IPS-18c (cell line): Measurements from ENCODE around the gene FBXL15.
A peak's percentile ranks its signal among the peaks of the same experiment; 100 is the strongest.

Source experiments
- H3K4me3 ChIP-seq: 2 replicates; pipeline ENCODE4 v1.7.0; 2013; ENCODE audit warnings: low read depth, mild to moderate bottlenecking, low read length, moderate library complexity; ENCODE audit not compliant: insufficient read depth
- H3K9me3 ChIP-seq: one replicate; pipeline ENCODE4 v1.6.1; 2013; ENCODE audit warnings: mild to moderate bottlenecking, low read length, moderate library complexity; ENCODE audit not compliant: control insufficient read depth, insufficient read depth

Gene FBXL15

GRCh38 chr10:102420714-102421506 lies at the start of gene FBXL15:
Gene FBXL15, plus strand, starts transcription at chr10:102420836. Its CDS starts 294 bp downstream, at chr10:102421130.
- Histone ChIP-seq H3K4me3 (peak within 1 kb of the TSS; percentile 64), H3K9me3 (no peaks in the 10 kb centered on the region)

- Histone ChIP-seq H3K9me3 (peaks cover 3% of the 10 kb centered on the region), H3K4me3 (no peak overlapping the region)
Observed at GRCh38 chr10:102371295-102371694, 49.3 kb upstream of the FBXL15 start.

DNA sequence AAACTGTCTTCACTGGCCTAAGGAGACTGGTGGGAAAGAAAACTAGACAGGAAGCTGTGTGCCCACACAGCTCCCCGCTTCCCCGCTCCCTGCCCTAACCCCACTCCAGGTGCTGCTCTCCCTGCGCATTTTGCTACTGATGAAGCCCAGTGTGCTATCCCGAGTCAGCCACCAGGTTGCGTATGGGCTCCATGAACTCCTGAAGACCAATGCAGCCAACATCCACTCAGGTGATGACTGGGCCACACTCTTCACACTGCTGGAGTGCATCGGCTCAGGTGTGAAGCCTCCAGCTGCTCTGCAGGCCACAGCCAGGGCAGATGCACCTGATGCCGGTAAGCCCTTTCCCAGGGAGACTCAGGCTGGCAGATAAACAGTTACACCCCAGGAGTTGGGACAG lies 45.4 kb upstream of the FBXL15 start:
- Histone ChIP-seq H3K9me3 (peaks cover under 1% of the 10 kb centered on the region), H3K4me3 (no peak overlapping the region)

DNA sequence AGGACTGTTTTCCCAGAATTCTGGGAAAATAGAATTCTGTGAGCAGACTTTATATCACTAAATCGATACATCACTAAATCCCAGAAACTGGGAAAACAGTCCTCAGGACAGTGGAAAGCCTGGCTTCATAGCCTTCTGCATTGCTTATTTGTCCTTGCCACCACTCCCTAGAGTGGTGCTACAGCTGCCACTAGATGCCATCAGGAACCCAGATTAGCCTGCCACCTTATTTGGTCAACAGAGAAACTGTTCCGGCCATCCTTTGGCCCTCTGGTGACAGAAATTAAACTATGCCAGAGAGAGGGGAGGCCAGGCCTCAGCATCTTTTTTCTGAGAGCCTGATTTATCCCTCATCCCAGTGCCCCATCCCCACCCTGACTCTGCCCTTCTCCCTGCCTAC lies 44.8 kb upstream of the FBXL15 start:
- no peaks in the 10 kb centered on the region for H3K9me3 ChIP-seq
- H3K4me3 ChIP-seq: no peak overlapping the region

GRCh38 chr10:102376901-102377300 lies 43.7 kb upstream of the FBXL15 start:
- no peak overlapping the region for H3K4me3 ChIP-seq
- no peaks in the 10 kb centered on the region for H3K9me3 ChIP-seq

- Histone ChIP-seq H3K9me3 (no peaks in the 10 kb centered on the region), H3K4me3 (no peak overlapping the region)
Observed at GRCh38 chr10:102379383-102379782, 41.3 kb upstream of the FBXL15 start.

GRCh38 chr10:102381983-102382382 lies 38.7 kb upstream of the FBXL15 start:
- Histone ChIP-seq H3K9me3 (no peaks in the 10 kb centered on the region), H3K4me3 (no peak overlapping the region)

DNA sequence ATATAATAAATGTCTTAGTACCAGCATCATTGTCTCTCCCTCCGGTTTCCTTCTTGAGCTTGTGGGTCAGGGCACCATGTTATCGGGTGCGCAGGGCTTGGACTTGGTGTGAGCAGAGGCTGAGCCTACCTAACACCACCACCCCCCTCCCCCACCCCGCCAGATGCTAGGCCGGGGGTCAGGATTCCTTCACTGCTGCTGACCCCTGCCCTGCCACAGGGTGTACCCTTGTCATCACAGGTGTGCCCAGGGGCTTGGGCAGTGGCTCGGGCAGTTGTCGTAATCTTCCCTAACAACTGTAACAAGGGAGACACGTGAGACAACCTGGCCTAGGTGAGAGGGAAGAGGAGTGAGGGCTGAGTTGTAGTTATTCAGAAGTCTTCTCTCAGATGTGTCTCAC lies 37.8 kb upstream of the FBXL15 start:
- H3K4me3 ChIP-seq: no peak overlapping the region
- H3K9me3 ChIP-seq: no peaks in the 10 kb centered on the region

DNA sequence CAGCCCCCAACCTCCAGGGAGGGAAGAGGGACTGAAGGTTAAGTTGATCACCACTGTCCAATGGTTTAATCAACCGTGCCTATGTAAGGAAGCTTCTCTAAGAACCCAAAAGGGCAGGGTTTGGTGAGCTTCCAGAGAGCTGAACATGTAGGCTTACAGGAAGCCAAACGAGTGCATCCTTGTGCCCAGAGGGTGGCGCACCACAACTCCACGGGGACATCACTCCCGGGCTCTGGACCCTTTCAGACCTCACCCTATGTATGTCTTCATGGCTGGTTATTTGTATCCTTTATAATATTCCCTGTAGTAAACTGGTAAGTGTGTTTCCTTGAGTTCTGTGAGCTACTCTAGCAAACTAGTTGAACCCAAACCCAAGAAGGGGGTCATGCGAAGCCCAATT lies 36.6 kb upstream of the FBXL15 start:
- no peak overlapping the region for H3K4me3 ChIP-seq
- H3K9me3 ChIP-seq: no peaks in the 10 kb centered on the region

- Histone ChIP-seq H3K9me3 (no peaks in the 10 kb centered on the region), H3K4me3 (no peak overlapping the region)
Observed at GRCh38 chr10:102384606-102385429, 35.8 kb upstream of the FBXL15 start.

DNA sequence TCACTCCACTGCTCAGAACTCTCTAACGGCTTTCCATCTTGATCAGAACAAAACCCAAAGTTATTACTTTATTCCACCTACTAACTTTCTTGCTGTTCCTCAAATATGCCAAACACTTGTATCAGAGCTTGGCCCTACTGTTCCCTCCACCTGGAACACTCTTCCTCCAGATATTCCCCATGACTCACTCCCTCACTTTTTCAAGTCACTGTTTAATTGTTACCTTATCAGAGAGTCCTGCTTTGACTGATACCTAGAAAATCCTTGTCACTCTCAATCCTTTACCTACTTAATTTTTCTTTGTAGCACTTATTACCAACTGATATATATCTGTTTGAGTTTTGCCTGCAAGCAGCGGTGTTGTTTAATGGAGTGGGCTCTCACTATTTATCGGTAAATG lies 30.7 kb upstream of the FBXL15 start:
- H3K4me3 ChIP-seq: no peak overlapping the region
- no peaks in the 10 kb centered on the region for H3K9me3 ChIP-seq

DNA sequence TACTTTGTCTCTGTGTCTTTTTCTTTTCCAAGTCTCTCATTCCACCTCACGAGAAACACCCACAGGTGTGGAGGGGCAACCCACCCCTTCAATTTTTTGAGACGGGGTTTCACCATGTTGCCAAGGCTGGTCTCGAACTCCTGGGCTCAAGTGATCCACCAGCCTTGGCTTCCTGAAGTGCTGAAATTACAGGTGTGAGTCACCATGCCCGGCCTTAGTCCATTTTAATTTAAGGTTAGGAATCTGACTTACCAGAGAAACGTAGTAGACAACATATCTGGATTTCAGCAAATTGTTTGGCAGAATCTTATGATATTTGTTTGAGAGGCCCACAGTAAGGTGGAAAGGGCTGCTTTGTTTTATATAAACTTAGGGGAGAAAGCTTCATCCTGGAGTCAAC lies 28.3 kb upstream of the FBXL15 start:
- no peak overlapping the region for H3K4me3 ChIP-seq
- H3K9me3 ChIP-seq: peaks cover 2% of the 10 kb centered on the region

DNA sequence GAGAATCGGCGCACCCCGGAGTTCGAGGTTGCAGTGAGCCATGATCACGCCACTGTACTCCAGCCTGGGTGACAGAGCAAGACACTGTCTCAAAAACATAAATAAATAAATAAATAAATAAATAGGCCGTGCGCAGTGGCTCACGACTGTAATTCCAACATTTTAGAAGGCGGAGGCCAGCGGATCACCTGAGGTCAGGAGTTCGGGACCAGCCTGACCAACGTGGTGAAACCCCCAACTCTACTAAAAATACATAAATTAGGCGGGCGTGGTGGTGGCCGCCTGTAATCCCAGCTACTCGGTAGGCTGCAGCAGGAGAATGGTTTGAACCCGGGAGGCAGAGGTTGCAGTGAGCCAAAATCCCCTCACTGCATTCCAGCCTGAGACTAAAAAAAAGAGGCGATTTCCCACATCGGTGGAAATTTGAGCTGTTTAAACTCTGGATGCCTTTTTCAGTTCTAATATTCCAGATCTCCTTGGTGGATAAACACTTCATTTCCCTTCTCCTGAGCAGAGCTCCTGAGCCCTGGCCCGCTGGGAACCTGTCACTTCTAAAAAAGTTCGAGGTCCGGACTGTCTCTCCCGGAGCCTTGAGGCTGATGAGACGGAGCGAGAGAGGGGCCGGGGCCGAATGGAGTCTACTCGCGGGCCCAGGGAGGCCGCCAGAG lies 27.1 kb upstream of the FBXL15 start:
- Histone ChIP-seq H3K9me3 (peaks cover 2% of the 10 kb centered on the region), H3K4me3 (peak overlapping the region; percentile 75)

- H3K9me3 ChIP-seq: peaks cover 2% of the 10 kb centered on the region
- H3K4me3 ChIP-seq: peak overlapping the region; percentile 75
Observed at GRCh38 chr10:102394079-102394800, 26.4 kb upstream of the FBXL15 start.

DNA sequence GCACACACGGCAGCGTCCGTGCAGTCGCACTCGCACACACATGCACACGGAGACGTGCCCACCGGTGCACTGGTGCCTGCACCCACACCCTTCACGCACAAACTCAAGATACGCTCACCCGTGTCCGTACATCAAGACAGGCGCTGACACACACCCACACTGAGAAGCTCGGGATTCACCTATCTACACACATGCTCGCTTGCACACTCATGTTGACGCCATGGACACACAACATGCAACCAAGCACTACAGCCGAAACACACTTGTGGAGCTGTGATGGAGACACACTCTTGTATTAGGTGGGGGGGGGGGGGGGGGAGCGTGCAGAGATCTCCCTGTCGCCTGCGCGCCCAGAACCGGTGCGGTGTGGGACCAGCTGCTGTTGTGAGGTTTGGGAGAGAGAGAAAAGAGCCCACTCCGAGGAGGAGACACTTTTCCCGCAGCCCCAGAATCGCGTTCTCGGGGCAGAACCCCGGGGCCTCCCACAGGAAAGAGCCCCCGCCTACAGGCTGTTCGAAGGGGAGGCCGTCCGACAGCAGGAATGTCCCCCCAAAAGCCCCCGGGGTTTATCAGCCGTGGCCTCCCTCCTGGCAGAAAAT lies 25.7 kb upstream of the FBXL15 start:
- peak overlapping the region; percentile 75 for H3K4me3 ChIP-seq

GRCh38 chr10:102395400-102396316 lies 25.0 kb upstream of the FBXL15 start, which contains the start of gene NFKB2:
Gene NFKB2, plus strand, starts transcription at chr10:102395705. Its CDS starts 255 bp downstream, at chr10:102395960.
- Histone ChIP-seq H3K4me3 (peak within 1 kb of the TSS; percentile 75), H3K9me3 (peaks cover 2% of the 10 kb centered on the region)

More for the DNA sequence above, 25.7 kb upstream of the FBXL15 start:
- peaks cover 2% of the 10 kb centered on the region for H3K9me3 ChIP-seq
